AG09319 (cell line): Measurements from ENCODE around the gene P2RY6.

ENCODE experiments used
- DNase-seq: peaks from one replicate; pipeline ENCODE4 v3.0.0-alpha.2; 2010; ENCODE audit warnings: low read depth; ENCODE audit errors: extremely low read depth
- TF ChIP-seq, protein P1 (sequence below): IDR thresholded peaks from 2 replicates; pipeline ENCODE4 v1.5.1; 2011; ENCODE audit warnings: low read depth, mild to moderate bottlenecking, inconsistent platforms, low read length, moderate library complexity

Gene P2RY6

DNA sequence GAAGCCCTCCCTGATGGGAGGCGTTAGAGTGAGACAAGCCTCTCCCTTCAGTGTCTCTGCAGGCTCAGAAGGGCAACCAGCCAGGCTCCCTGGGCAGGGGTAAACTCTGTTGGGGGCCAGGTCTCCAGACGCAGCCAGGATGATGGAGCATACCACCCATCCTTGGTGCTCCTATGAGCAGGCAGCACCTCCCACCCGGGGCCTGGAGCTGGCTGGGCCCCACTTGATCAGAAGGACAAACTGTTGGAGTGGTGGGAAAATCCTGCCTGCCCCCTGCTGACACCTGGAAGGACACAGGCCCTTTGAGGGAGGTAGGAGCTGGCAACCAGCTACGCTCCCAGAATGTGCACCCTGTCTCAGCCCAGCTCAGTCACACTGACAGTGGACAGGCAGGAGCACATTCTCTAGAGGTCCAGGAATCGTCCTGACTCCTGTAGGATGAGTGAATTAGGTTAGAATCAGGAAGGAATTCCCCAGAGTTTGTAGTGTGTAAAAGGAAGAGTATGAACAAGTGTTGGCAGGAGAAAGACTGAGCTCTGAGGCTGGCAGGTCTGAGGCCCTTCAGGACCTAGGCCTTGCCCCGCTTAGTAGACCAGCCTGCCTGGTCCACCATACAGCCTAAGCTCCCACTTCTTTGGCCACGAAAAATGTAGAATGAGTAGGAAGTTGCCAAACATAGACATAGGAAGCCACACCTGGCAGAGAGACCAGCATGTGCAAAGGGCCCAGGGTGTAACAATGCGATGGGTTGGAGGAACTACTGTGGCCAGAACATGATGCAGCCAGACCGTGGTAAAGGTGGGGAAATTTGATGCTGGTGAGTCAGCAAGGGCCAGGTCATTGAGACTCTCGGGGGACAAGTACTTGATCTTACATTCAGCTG lies 55.0 kb downstream of the P2RY6 start:
- no peak for DNase-seq
- TF ChIP-seq, protein P1, sequence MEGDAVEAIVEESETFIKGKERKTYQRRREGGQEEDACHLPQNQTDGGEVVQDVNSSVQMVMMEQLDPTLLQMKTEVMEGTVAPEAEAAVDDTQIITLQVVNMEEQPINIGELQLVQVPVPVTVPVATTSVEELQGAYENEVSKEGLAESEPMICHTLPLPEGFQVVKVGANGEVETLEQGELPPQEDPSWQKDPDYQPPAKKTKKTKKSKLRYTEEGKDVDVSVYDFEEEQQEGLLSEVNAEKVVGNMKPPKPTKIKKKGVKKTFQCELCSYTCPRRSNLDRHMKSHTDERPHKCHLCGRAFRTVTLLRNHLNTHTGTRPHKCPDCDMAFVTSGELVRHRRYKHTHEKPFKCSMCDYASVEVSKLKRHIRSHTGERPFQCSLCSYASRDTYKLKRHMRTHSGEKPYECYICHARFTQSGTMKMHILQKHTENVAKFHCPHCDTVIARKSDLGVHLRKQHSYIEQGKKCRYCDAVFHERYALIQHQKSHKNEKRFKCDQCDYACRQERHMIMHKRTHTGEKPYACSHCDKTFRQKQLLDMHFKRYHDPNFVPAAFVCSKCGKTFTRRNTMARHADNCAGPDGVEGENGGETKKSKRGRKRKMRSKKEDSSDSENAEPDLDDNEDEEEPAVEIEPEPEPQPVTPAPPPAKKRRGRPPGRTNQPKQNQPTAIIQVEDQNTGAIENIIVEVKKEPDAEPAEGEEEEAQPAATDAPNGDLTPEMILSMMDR: no peak

DNA sequence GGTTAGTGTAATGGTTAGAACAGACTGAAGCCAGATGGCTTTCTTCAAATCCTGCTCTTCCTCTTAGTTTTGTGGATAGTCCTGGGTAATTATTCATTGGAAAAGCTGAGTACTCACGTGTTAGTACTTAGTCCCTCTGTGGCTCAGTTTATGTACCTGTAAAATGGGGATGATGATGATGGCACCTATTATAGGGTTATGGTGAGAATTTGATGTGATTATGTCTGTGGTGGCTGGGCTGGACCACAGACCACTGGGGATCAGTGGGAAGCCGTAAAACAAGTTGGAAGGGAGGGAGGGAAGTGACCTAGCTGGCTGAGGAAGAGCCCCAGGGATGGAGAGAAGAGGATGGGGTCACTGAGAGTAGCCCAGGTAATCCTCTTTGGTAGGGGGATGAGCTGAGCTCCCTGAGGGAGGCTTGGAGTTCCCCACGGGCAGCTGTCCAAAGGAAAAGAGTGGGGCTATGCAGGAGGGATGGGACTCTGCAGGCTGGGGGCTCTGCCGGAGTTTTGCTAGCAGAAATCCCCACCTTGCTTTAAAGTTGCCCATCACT lies 55.8 kb downstream of the P2RY6 start:
- no peak for DNase-seq
- TF ChIP-seq, protein P1: no peak

DNA sequence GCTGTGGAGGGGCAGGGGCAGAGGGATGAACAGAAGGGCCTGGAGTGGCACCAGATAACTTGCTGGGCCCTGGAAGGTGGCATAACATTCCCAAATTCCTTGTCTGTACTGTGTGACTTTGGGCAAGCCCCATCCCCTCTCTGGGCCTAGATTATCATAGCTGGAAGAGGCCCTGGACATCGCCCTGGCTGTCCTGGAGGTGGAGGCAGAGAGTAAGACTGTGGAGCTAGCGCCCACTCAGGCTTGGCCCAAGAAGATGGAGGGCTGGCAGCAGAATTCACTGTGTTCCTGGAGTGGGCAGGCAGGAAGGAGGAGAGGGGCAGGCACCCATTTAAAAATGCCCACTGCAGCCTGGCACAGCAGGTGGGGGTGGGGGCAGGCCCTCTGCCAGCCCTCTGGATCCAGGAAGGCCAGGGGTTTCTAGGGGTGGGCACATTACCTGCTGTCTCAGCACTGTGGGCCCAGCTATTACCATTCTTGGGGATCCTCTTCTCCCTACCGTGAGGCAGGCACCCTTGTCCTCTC lies 58.5 kb downstream of the P2RY6 start:
- TF ChIP-seq, protein P1: peak; percentile 56
- no peak for DNase-seq

DNA sequence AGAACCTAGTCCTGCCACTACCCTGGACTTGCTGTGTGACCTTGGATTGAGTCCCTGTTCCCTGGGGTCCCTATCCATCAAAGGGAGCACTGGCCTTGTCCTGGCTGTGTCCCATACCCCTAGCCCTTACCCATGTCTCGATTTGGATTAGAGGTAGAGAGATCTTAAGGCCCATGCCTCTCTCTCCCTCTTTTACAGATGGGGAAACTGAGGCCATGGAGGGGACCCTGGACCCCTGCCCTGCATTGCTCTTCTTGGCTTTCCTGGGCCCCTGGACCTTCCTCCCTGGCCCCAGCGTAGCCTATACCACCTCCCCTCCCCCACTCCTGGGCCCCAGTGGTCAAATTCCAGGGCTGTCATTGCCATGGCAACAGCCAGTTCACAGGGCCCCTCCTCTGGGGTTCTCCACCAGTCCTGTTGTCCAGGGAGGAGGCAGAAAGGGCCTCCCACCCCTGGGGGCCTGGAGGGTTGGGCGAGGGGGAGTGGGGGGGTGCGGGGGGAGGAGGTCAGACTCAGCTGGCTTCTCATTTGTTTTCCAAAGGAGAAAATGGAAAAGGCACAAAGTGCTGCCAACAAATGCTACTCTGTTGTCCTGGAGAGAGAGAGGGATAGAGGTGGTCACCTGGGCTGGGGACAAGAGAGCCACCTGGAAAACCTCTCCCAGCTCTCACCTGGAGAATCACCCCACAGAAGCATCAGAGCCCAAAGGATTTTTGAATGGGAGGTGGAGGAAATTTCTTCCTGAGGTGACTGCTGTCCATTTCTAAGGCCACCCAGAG lies 59.2 kb downstream of the P2RY6 start:
- TF ChIP-seq, protein P1: no peak
- no peak for DNase-seq

DNA sequence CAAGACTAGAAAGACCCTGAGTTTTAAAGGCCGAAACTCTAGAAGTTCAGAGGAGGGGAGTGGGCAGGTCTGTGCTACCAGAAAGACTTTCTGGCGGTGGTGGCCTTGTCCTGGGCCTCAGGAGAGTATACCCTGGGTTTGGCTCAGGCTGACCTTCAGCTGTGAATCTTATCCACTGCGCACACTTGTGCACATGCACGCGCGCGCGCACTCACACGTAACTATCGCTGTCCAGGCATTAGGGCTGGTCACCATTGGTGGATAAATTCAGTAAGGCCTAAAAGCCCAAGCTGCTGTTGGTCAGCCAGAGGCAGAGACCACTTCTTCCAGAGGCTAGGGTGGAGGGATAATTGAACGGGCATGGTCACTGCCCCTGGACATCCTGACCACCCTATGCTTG lies 61.0 kb downstream of the P2RY6 start:
- TF ChIP-seq, protein P1: no peak
- DNase-seq: no peak

DNA sequence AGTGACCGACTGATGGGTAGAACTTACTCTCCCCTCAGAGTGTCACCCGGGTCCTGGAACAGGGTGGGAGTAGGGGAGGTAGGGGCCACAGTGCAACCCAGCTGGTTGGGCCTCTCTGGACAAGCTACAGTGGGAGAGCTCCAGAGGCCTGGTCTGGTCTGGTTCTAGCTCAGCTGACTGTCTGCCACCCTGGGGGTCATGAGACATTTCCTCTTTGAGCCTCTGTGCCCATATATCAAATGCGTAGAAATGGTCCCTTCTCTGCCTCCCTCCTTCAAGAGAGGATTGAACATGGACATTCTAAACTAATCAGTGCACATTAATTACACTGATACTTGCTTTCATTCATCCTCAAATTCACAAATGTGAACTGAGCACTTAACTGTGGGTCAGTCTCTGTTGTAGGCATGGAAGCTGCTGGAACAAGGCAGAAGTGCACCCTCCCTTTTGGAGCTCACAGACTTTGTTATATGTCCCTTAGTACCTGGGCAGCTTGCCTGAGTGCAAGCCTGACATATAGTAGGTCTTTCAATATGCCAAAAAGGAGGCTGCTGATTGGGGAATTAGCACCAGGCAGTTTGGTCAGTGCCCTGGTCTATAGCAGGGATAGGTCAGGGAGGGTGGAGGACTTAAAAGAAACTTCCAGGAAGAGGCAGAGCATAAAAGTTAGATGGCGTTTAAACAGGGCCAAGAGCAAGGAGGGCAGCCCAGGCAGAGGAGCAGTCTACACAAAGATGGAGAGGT lies 61.7 kb downstream of the P2RY6 start:
- TF ChIP-seq, protein P1: no peak
- DNase-seq: no peak
